Cardiac septum (tissue), 1 donor: ENCODE results near the gene TLNRD1. TPM values are rescaled to one million over a fixed set of nuclear protein-coding genes. Genes with fewer than 3 reads are reported as not detected.

ENCODE experiments used
- DNase-seq: peaks from one replicate; pipeline ENCODE4 v3.0.0-alpha.2; 2020; ENCODE audit warnings: low spot score
- intact Hi-C: fragments of 100-400 bp; cut with DNase I; formaldehyde crosslinking; loops from one replicate; pipeline ENCODE4 v1.14.0; 2022
- total RNA-seq: library from RNA; stranded (reverse); fragmentation: NEBNext Ultra II Directional; extraction: Animal tissue kit (Norgen Biotek cat#: 25700); gene quantifications from one replicate; pipeline ENCODE4 v1.2.1, GENCODE V29; 2021
- donor health status: DM: no; HTN: no; CAD: no.

The TLNRD1 gene
- total RNA-seq, 1 donor from 2014 or later: 7.3 TPM

- DNase-seq: no peak
- intact Hi-C loops: loop anchor here (5.0 kb wide), 1 partner anchor 270 kb away; no protein-coding TSS in a partner anchor
These were observed 3.0 kb upstream of the TLNRD1 start for GRCh38 chr15:80997692-80998091.

- intact Hi-C loops: loop anchor here (5.0 kb wide), 1 partner anchor 269 kb away; no protein-coding TSS in a partner anchor
- no peak for DNase-seq
These were observed 2.5 kb upstream of the TLNRD1 start for GRCh38 chr15:80998251-80998650.

DNA sequence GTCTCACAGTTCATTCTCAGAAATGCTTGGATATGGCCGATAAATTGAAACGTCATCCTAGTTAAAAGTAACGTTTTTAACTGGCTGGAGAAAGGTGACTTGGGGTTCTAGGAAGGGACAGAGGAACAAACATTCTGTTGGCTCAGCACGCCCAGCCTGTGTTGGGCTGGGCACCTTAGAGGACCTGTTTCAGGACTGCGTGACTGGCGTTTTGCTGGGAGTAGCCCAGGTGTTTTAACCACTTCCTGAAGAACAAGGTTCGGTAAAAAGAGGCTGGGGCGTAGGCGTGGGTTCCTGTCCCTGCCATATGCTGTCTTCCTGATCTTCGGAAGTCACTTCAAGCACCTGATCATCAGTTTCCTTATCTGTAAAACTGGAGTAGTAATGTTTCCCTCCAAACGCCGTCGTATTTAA lies 1.1 kb upstream of the TLNRD1 start:
- intact Hi-C loops: loop anchor here (5.0 kb wide), 1 partner anchor 268 kb away; no protein-coding TSS in a partner anchor
- DNase-seq: no peak

- no peak for DNase-seq
- intact Hi-C loops: no loop called here
These were observed 539 bp upstream of the TLNRD1 start for GRCh38 chr15:81000144-81000623.

DNA sequence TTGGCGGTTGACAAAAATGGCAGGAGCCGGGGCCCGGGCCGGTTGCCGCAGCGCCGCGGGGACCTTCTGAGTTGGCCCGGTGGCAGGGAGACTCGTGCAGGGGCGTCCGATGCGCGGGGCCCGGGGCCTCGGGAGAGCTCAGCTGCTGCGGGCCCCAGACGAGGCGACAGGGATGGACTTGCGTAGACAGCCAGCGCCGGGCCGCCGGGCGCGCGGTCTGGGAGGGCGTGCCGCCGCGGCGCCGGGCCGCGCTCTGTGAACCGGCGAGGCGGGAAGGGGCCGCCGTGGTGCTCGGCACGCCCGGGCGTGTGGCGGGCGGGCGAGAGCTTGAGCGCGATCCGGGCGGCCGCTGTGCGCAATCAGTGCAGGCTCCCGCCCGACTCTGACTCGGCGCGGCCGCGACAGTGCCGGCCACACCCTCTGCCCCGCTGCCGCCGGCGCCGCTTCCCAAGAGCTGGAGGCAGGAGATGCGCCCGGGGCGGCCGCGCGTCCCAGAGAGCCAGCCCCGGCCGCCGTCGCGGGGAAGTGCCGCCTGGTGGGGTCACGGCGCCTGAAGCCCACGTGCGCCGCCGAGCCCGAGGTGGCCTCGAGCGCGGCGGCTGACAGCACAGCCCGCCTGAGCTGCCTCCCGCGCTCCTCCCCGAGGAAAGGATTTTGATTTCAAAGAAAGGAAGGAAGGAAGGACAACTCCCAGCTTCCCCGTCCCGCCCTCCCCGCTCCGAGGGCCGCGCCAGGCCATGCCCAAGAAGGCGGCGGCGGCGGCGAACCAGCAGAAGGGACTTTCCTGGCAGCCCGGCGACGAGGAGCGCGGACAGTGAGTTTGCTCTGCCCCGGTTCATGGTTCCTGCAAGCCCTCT lies 657 bp downstream of the TLNRD1 start:
- DNase-seq: peak; percentile 81
- intact Hi-C loops: loop anchor here (1.0 kb wide), 1 partner anchor 98 kb away; no protein-coding TSS in a partner anchor

GRCh38 chr15:81002009-81002330 lies 1.2 kb downstream of the TLNRD1 start:
- DNase-seq: no peak
- intact Hi-C loops: loop anchor here (1.0 kb wide), 1 partner anchor 97 kb away; no protein-coding TSS in a partner anchor

GRCh38 chr15:81002331-81003096 lies 1.8 kb downstream of the TLNRD1 start:
- intact Hi-C loops: loop anchor here (1.0 kb wide), 1 partner anchor 97 kb away; no protein-coding TSS in a partner anchor
- DNase-seq: no peak

DNA sequence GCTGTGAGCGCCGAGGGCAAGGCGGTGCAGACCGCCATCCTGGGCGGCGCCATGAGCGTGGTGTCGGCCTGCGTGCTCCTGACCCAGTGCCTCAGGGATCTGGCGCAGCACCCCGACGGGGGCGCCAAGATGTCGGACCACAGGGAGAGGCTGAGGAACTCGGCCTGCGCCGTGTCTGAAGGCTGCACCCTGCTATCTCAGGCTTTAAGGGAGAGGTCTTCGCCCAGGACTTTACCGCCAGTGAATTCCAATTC lies 2.3 kb downstream of the TLNRD1 start:
- no peak for DNase-seq
- intact Hi-C loops: no loop called here

DNA sequence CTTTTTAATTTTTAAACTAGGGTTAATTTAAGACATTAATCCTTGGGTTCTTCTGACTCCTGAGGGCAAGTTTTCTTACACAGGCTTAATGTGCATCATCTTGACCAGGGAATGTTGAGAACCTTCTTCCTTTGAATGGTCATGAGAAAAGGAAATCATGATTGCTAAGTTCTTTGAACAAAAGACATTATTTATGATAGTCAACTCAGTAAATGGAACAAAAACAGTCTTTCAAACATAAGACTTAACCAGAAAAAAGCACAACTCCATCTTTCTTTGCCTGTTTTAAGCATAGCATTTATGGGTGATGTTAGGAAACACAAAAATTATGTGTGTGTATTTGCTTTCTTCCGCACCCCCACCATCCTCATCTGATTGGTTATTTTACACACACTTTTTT lies 5.4 kb downstream of the TLNRD1 start:
- DNase-seq: no peak
- intact Hi-C loops: no loop called here

GRCh38 chr15:81007428-81008064 lies 6.8 kb downstream of the TLNRD1 start:
- DNase-seq: no peak
- intact Hi-C loops: no loop called here

DNA sequence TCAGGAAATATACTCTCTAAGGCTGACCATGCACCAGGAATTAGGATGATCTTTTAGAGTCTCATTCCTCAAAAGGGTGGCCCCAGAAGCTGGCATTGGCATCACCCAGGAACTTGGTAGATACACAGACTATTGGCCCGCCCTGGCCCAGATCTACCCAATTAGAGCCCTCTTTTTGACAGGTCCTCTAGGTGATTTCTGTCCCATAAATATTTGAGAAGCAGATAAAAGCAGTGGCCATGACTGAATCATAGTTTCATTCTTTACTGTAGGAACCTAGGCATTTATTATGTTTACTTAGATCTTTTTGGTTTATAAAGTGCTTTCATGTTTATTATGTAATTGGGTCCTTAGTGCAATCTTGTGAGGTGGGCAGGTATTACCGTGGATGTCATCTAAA lies 7.6 kb downstream of the TLNRD1 start:
- DNase-seq: no peak

DNA sequence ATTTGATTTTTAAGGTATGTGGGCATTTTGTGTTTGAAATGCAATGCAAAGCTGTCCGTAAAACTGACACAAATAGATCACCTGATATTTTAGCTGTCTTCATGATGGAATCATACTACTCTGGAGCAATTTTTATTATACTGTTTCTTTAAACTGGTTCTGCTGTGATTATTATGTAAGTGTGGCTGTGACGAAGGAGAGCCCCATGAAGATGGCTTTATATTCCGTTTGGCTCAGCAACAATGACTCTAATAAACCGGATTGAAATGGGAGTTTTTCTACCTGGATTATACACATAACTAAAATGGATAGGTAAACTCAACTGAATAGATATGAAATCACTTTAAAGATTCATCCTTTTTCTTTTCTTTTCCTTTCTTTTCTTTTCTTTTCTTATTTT lies 9.4 kb downstream of the TLNRD1 start:
- no peak for DNase-seq
- intact Hi-C loops: no loop called here

More for the DNA sequence above, 7.6 kb downstream of the TLNRD1 start:
- intact Hi-C loops: no loop called here

- intact Hi-C loops: no loop called here
- no peak for DNase-seq
These were observed 10.9 kb downstream of the TLNRD1 start for GRCh38 chr15:81011593-81011992.

GRCh38 chr15:81012588-81012987 lies 11.9 kb downstream of the TLNRD1 start:
- no peak for DNase-seq
- intact Hi-C loops: no loop called here

DNA sequence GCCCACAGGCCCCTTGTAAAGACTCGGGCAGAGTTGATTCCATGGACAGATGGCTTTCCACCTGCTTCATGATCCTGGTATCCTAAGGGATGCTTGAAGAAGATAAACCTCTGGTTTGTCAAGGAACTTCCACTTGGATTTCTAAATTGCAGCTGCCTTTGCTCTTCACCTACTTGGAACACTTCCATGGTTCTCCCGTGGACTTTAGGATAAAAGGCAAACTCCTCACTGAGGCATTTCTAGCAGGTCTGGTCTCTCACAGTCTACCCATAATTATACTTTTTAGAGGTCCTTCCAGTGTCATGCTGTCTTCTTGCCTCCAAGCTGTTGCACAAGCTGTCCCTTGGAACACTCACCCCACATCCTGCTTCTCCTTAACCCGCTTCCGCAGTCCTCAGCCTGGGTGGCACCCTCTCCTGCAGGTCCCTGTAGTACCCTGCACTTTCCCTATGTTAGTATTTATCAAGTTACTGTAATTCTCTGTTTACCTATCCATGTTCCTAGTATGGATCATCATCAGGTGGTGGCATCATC lies 12.7 kb downstream of the TLNRD1 start:
- intact Hi-C loops: no loop called here
- DNase-seq: no peak

DNA sequence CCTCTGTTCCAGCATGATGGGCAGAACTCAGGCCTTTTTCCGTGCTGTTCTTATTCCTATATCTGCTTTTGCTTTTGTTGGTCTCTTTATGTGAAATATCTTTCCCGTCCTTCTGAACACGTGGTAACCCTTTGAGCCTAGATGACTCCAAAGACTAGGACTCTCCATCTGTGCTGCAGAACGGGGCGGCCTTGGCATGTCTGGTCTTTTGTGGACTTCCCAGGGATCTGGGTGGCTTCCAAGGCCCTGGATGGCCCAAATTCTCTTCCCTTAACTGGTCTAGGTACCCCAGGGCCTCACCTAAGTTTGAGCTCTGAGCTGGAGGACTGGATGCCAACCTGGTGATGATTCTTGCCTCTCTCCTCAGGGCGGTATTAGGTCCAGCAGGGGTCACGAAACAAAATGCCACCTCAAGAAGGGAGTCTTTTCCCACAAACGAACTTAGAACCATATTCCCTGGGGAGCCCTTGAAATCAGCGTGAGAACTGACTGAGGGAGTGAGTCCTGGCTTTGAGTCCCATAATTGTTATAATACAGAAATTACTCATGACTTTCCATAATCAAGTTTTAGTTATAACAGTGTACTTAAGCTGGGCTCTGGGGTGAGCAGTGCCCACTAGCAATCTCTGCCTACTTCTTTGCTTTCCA lies 13.8 kb downstream of the TLNRD1 start:
- no peak for DNase-seq
- intact Hi-C loops: no loop called here

- intact Hi-C loops: no loop called here
- DNase-seq: no peak
These were observed 15.1 kb downstream of the TLNRD1 start for GRCh38 chr15:81015621-81016488.

GRCh38 chr15:81016489-81017068 lies 15.9 kb downstream of the TLNRD1 start:
- intact Hi-C loops: no loop called here
- no peak for DNase-seq
